DOHH2 (cell line): ENCODE data around the gene XPC.

Experiments used
- H3F3A ChIP-seq: fragments of 200-600 bp; sonication (generic), shearing (Covaris generic); 2 replicates; pipeline ENCODE4 v1.6.0; 2016; ENCODE audit warnings: antibody characterized with exemption, mild to moderate bottlenecking; ENCODE audit not compliant: control insufficient read depth, insufficient read depth
- H3K27ac ChIP-seq: fragments of 200-600 bp; sonication (generic); 2 replicates; pipeline ENCODE4 v1.5.1; 2014; ENCODE audit warnings: low read depth, mild to moderate bottlenecking, low read length, moderate library complexity
- H3K27me3 ChIP-seq: fragments of 200-600 bp; sonication (generic); 2 replicates; pipeline ENCODE4 v1.6.1; 2014; ENCODE audit warnings: mild to moderate bottlenecking, low read length, mixed read lengths; ENCODE audit not compliant: control insufficient read depth
- H3K36me3 ChIP-seq: fragments of 200-600 bp; sonication (generic); 2 replicates; pipeline ENCODE4 v1.6.1; 2014; ENCODE audit warnings: mild to moderate bottlenecking, low read length, moderate library complexity, mixed read lengths; ENCODE audit not compliant: control insufficient read depth
- H3K4me1 ChIP-seq: fragments of 200-600 bp; sonication (generic); 2 replicates; pipeline ENCODE4 v1.6.1; 2014; ENCODE audit warnings: mild to moderate bottlenecking, low read length, mixed read lengths; ENCODE audit not compliant: control insufficient read depth
- H3K4me2 ChIP-seq: fragments of 200-600 bp; sonication (generic); 2 replicates; pipeline ENCODE4 v1.6.0; 2014; ENCODE audit warnings: mild to moderate bottlenecking, low read length, moderate library complexity
- H3K4me3 ChIP-seq: fragments of 200-600 bp; sonication (generic); 2 replicates; pipeline ENCODE4 v1.5.1; 2014; ENCODE audit warnings: mild to moderate bottlenecking, low read length, mixed read lengths
- H3K79me2 ChIP-seq: fragments of 200-600 bp; sonication (generic); 2 replicates; pipeline ENCODE4 v1.6.1; 2014; ENCODE audit warnings: mild to moderate bottlenecking, low read length, mixed read lengths; ENCODE audit not compliant: control insufficient read depth
- H3K9me2 ChIP-seq: fragments of 200-600 bp; sonication (generic); replicated peaks from 2 replicates; pipeline ENCODE4 v1.6.1; 2014; ENCODE audit warnings: mild to moderate bottlenecking, low read length, mixed read lengths; ENCODE audit not compliant: control insufficient read depth
- H3K9me3 ChIP-seq: fragments of 200-600 bp; sonication (generic); 2 replicates; pipeline ENCODE4 v1.6.1; 2014; ENCODE audit warnings: antibody characterized with exemption, low read length, mixed read lengths; ENCODE audit not compliant: control insufficient read depth, insufficient read depth
- H4K20me1 ChIP-seq: fragments of 200-600 bp; sonication (generic); 2 replicates; pipeline ENCODE4 v1.6.0; 2014; ENCODE audit warnings: low read depth, mild to moderate bottlenecking, antibody characterized with exemption, low read length, moderate library complexity; ENCODE audit not compliant: control insufficient read depth, insufficient read depth
- CTCF ChIP-seq: fragments of 200-600 bp; sonication (generic); IDR thresholded peaks from one replicate; pipeline ENCODE4 v1.5.1; 2014; ENCODE audit warnings: antibody characterized with exemption, mild to moderate bottlenecking, low read depth, low read length; ENCODE audit not compliant: poor library complexity, severe bottlenecking
- EZH2phosphoT487 ChIP-seq: fragments of 200-600 bp; sonication (generic); IDR thresholded peaks from 2 replicates; pipeline ENCODE4 v1.6.1; 2017; ENCODE audit warnings: borderline replicate concordance, mild to moderate bottlenecking, antibody characterized with exemption, low read length, moderate library complexity, mixed read lengths

Gene XPC

GRCh38 chr3:14141144-14141543, 37.3 kb downstream of the XPC start:
- Histone ChIP-seq H3K4me3 (no peak overlapping the region), H3K27ac (no peak overlapping the region), H3K9me2 (no peaks in the 10 kb centered on the region), H4K20me1 (no peaks in the 10 kb centered on the region), H3K9me3 (no peaks in the 10 kb centered on the region), H3K27me3 (no peaks in the 10 kb centered on the region), H3K79me2 (no peaks in the 10 kb centered on the region), H3K36me3 (peaks cover 18% of the 10 kb centered on the region), H3K4me1 (no peaks in the 10 kb centered on the region), H3F3A (peaks cover 13% of the 10 kb centered on the region), H3K4me2 (no peak overlapping the region)
- TF ChIP-seq CTCF (no peak), EZH2phosphoT487 (no peak)

GRCh38 chr3:14140668-14141067, 37.7 kb downstream of the XPC start:
- H3K27ac ChIP-seq = no peak overlapping the region
- TF ChIP-seq CTCF (no peak), EZH2phosphoT487 (no peak)
- H3K9me2 ChIP-seq = no peaks in the 10 kb centered on the region
- H3K79me2 ChIP-seq = no peaks in the 10 kb centered on the region
- H3K36me3 ChIP-seq = peaks cover 18% of the 10 kb centered on the region
- H3F3A ChIP-seq = peaks cover 13% of the 10 kb centered on the region
- H3K27me3 ChIP-seq = no peaks in the 10 kb centered on the region
- H4K20me1 ChIP-seq = no peaks in the 10 kb centered on the region
- H3K9me3 ChIP-seq = no peaks in the 10 kb centered on the region
- H3K4me3 ChIP-seq = no peak overlapping the region
- no peaks in the 10 kb centered on the region for H3K4me1 ChIP-seq
- H3K4me2 ChIP-seq = no peak overlapping the region

GRCh38 chr3:14139771-14140170, 38.6 kb downstream of the XPC start:
- Histone ChIP-seq H3K9me2 (no peaks in the 10 kb centered on the region), H3K27me3 (no peaks in the 10 kb centered on the region), H3K79me2 (no peaks in the 10 kb centered on the region), H3K4me1 (no peaks in the 10 kb centered on the region), H3K4me2 (no peak overlapping the region), H3K36me3 (peaks cover 15% of the 10 kb centered on the region), H4K20me1 (no peaks in the 10 kb centered on the region), H3K27ac (no peak overlapping the region), H3F3A (peaks cover 13% of the 10 kb centered on the region), H3K4me3 (no peak overlapping the region), H3K9me3 (no peaks in the 10 kb centered on the region)
- TF ChIP-seq CTCF (no peak), EZH2phosphoT487 (no peak)
